ENCODE data around the gene NSUN3. TPM values are rescaled to one million over a fixed set of nuclear protein-coding genes. Genes with fewer than 3 reads are reported as not detected.

NSUN3 gene
- total and polyA plus RNA-seq, 11 donors, result 2.9 to 11.2 (median 7.2) TPM

DNA sequence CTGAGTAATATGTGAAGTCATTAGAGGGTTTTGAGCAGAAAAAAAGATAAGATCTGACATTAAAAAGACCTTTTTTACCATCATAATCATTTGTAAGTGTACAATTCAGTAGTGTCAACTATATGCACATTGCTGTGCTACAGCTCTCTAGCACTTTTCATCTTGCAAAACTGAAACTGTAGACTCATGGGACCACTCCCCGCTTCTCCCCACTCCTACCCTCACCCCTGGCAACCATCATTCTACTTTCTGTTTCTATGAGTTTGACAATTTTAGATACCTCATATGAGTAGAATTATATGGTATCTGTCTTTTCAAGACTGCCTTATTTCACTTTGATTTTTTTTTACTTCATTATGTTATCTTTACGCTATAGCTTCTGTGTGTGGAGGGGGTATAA is 112.8 kb downstream of the NSUN3 start:
- DNase-seq (no peak), ATAC-seq (no peak)
- WGBS, 4 donors, result 85 to 92% (median 89%) methylated on average over 2 of the region's 2 CpGs
- intact Hi-C loops (cut with DNase I), result no loop called here
- no peaks in the 10 kb centered on the region for H3K27me3 ChIP-seq
- no peak overlapping the region for H3K27ac ChIP-seq
- no peaks in the 10 kb centered on the region for H3K4me1 ChIP-seq
- H3K9me3 ChIP-seq, result no peaks in the 10 kb centered on the region
- H3K4me3 ChIP-seq, result no peak overlapping the region
- no peak for TF ChIP-seq POLR2A (IDR thresholded peaks at IDR 0.05)
- TF ChIP-seq, protein P1, sequence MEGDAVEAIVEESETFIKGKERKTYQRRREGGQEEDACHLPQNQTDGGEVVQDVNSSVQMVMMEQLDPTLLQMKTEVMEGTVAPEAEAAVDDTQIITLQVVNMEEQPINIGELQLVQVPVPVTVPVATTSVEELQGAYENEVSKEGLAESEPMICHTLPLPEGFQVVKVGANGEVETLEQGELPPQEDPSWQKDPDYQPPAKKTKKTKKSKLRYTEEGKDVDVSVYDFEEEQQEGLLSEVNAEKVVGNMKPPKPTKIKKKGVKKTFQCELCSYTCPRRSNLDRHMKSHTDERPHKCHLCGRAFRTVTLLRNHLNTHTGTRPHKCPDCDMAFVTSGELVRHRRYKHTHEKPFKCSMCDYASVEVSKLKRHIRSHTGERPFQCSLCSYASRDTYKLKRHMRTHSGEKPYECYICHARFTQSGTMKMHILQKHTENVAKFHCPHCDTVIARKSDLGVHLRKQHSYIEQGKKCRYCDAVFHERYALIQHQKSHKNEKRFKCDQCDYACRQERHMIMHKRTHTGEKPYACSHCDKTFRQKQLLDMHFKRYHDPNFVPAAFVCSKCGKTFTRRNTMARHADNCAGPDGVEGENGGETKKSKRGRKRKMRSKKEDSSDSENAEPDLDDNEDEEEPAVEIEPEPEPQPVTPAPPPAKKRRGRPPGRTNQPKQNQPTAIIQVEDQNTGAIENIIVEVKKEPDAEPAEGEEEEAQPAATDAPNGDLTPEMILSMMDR (IDR thresholded peaks at IDR 0.05), result no peak
- H3K36me3 ChIP-seq, result no peaks in the 10 kb centered on the region

DNA sequence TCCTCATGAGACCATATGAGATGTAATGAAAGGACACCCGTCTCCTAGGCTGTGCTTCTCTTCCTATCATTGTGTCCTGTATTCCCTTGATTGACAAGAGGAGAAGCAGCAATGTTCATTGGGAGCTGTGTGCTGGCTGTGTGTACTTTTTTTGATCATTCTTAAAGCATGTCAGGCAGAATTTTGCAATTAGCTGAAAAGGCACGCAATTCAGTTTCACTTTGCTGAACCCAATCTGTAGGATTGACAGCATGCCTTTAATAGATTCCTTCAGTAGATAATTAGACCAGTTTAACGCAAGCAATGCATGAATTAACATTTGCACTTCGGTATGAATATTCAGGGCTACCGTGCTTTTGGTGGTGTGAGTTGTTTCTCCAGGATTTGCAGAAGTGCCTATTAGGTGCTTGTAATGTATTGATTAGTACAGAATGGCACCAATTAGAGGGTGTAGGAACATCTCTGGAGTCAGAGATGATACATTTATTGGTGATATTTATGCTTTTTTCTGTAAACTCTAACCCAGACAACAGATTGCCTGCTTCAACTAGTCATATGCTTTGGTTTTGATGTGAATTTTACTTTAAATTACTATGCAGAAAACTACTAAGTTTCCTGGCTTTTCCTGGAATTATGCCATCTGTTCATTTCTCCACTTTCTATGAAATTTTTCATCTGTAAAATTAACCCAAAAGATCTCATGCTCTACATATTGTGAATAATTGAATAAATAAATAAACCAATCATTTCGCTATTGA is 114.3 kb downstream of the NSUN3 start:
- Histone ChIP-seq H3K27me3 (no peaks in the 10 kb centered on the region), H3K4me1 (no peaks in the 10 kb centered on the region), H3K27ac (no peak overlapping the region), H3K9me3 (no peaks in the 10 kb centered on the region), H3K4me3 (no peak overlapping the region), H3K36me3 (no peaks in the 10 kb centered on the region)
- no peak for ATAC-seq
- DNase-seq, result no peak
- intact Hi-C loops (cut with DNase I), result no loop called here
- 61 to 74% (median 65%) methylated on average over 6 of the region's 6 CpGs for WGBS, 4 donors
- TF ChIP-seq POLR2A (IDR thresholded peaks at IDR 0.05), result no peak
- TF ChIP-seq, protein P1 (IDR thresholded peaks at IDR 0.05), result no peak

Other genes starting within 250 kb of the NSUN3 start
- gene PROS1, start 89.2 kb upstream of the NSUN3 start, total RNA-seq, result 100 to 1,000 TPM in 3 of 9 donors, 10 to 100 TPM in 6; 45.9 to 203 (median 69.3) TPM
- 10 to 100 TPM; 20.4 to 44.4 TPM for gene PROS1, start 89.2 kb upstream of the NSUN3 start, polyA plus RNA-seq
- gene ARL13B, start 82.9 kb upstream of the NSUN3 start, total RNA-seq, result 1 to 10 TPM; 3.1 to 9.0 (median 5.4) TPM
- gene ARL13B, start 82.9 kb upstream of the NSUN3 start, polyA plus RNA-seq, result 1 to 10 TPM; 1.7 to 3.7 TPM
- gene STX19, start 34.5 kb upstream of the NSUN3 start, total RNA-seq, result under 1 TPM in 1 of 9 donors, not detected in 8; 0.25 TPM
- gene STX19, start 34.5 kb upstream of the NSUN3 start, polyA plus RNA-seq, result not detected
- gene DHFR2, start 145 bp upstream of the NSUN3 start, total RNA-seq, result 1 to 10 TPM; 1.6 to 5.4 (median 3.7) TPM
- 1 to 10 TPM; 2.3 to 2.7 TPM for gene DHFR2, start 145 bp upstream of the NSUN3 start, polyA plus RNA-seq

Measured in heart left ventricle (tissue), 16 donors.